ENCODE results near the gene GPC5.

GPC5 gene

DNA sequence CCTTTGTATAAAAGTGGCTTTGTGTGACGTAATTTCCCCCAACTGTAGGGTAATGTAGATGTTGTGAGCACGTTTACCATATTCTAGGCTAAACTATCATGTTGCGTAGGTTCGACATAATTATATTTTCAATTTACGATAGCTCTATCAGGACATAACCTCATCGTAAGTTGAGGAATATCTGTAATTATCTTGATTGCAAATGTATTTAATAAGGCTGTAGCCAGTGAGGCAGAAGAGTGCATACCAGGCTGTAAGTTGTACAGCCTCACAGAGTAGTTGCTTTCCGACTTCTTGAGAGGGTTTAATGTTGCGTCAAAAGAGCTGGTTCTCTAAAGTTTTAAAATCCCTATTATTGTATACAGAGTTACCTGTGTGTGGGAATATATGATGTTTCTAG lies 988.8 kb downstream of the GPC5 start:
- no peak for DNase-seq (ENCODE audit: low spot score)

DNA sequence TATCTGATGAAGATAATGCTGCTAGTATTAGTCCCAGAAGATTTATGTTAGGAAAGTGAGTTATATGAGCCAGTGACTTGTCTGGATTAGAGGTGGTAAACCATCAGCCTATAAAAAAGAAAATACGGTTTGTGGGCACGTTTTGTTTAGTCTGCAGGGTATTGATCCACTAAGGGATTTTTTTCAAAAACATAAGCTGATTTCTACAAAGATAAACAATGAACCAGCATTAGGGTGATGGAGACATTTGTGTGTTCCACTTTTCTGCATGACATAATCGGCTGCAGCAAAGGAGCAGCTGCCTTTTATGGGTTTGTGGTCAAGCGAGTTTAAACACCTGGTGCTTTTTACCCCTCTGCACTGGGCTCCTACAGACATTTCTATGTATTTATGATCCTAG lies 991.8 kb downstream of the GPC5 start:
- DNase-seq (ENCODE audit: low spot score) = no peak

DNA sequence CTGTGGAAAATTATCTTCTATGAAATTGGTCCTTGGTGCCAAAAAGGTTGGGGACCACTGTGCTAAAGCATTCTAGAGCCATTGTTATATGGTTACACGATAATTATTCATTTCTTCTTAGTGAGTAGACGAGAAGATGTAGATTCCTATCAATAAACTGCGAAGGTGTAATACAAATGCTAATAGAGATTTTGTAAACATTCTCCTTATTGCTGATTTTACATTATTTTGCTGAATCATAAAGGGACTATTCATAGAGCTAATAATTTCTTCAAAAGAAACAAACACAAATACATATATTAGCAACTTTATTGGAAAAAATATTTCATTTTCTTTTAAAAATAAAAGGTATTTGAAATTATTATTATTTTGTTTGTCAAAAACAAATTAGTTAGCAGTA lies 1005.2 kb downstream of the GPC5 start:
- no peak for DNase-seq (ENCODE audit: low spot score)

DNA sequence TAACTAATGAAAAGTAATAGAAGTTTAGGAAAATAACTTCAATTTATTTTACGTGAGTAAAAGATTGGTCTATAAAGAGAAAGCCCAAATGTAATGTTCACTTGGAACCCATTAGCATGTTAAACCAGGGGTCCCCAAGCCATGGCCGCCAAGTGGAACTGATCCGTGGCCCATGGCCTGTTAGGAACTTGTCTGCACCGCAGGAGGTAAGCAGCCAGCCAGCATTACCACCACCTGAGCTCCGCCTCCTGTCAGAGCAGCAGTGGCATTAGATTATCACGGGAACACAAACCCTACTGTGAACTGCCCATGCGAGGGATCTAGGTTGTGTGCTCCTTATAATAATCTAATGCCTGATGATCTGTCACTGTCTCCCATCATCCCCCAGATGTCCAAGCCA lies 1009.4 kb downstream of the GPC5 start:
- DNase-seq (ENCODE audit: low spot score) = no peak

DNA sequence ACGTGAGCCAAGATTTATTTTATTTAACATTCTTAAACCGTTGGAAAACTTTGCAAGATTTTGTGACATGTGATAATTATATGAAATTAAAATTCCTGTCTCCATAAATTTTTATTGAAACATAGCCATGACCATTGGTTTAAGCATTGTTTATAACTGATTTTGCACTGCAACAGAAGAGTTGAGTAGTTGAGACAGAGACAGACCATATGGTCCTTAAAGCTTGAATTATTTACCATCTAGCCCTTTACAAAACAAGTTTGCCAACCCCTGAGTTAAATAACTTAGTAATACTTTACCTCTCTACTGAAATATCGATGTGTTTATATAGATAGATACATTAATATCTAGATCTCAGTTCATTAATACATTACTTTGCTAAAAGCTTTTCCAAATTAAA lies 1014.1 kb downstream of the GPC5 start:
- no peak for DNase-seq (ENCODE audit: low spot score)

DNA sequence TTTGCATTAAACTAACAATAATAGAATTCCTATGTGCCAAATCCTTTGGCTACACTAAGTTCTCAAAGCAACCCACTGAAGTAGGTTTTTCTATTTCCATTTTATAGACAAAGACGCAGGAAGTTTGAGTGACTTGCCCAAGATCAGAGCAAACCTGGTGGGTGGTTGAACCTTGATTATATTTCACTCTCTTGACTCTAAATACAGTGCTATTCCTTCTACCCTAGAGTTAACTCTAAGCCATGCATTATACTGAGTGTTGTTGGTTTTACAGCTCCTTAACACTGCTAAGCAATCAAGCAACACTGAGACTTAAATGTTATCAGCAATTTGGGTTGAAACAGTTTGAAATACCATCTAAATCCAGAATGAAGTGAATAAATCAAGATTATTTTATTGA lies 1014.6 kb downstream of the GPC5 start:
- peak; percentile 1 for DNase-seq (ENCODE audit: low spot score)

DNA sequence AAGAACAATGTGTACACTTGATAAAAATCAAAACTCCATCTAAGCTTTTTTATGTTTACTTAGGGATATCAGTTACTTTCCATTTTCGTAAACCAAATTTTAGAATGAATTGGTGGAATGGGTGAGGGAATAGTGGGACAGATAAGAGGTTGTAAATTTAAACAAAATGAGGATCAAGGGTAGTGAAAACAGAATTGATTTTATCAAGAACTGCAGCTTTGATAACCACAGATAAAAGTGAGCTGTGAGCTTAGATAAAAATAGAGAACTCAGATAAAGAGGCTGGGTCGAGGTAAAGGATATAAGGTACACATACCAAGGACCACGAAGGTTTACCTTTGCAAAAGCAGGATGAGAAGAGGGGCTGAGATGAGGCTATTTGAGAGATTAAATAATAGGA lies 1015.0 kb downstream of the GPC5 start:
- DNase-seq (ENCODE audit: low spot score) = no peak

DNA sequence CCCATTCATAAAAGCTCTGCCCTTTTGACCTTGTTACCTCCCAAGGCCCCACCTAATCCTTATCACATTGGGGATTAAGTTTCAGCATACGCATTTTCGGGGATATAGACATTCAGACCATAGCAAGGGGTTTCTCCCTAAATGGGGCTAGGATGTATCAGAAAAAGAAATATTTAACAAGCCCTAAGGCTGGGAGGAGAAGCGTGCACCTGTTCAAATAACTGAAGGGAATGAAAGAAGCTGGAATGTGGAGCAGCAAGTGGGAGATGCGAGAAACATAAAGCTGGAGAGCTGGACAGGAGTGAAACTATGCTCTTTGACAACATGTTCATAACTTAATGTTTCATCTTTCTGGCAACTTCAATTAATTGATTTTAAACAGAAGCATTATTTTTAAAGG lies 1016.4 kb downstream of the GPC5 start:
- no peak for DNase-seq (ENCODE audit: low spot score)

DNA sequence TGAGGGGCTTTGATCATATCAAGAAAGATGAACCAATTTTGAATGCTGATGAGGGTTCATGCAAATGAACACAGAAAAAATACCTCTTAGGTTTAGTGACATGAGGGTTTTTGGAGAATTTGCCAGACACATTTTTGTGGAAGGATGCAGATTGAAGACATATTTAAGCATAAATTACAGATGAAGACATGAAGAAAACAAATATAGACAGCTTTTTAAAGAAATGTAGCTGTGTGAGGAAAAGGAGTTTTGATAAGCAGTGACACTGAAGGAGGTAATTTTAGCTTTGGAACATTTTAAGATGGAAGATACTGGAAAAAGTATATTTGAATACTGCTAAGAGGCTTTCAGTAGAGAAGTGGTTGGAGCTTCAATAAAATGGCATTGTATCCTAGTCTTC lies 1017.4 kb downstream of the GPC5 start:
- no peak for DNase-seq (ENCODE audit: low spot score)

DNA sequence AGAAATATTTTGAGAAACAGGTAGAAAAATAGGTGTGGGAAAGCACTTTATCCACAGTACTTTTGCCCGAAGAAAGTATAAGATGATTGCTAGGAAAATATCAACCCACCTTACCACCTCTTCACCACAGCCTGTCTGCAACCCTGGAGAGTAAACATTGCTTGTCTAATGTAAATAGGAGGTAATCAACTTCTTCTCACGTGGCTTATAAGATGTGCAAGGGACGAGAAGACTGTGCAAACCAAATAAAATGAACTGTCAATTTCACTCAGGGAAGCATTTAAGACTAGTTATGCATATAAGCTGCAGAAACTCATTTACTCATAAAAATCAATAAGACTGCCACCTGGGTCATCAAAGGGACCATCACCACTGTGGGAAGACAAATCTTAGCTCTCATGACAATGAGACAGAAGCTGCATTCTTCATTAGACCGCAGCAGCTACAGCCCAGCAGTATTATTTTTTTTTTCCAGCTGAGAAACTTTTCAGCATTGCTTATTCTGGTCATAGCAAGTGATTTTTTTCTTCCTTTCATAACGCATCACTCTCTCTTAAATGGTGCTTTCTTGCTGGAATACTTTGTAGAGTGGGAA lies 1020.5 kb downstream of the GPC5 start:
- no peak for DNase-seq (ENCODE audit: low spot score)

DNA sequence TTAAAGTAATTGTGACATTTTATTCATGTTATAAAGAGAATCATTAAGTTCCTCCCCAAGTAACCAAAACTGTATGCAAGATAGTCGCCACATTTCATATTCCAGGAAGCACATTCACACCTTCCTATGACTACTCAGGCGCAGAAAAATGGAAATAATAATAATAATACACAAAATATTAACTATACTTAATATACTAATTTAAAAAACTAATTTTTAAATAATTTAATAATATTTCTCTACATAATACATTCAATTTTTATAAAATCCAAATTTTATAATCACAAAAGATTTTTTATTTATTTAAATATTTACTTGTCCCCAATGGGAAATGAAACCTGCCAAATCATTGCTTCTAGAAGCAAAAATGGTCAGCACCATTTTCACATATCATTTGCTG lies 1030.8 kb downstream of the GPC5 start:
- DNase-seq (ENCODE audit: low spot score) = no peak

DNA sequence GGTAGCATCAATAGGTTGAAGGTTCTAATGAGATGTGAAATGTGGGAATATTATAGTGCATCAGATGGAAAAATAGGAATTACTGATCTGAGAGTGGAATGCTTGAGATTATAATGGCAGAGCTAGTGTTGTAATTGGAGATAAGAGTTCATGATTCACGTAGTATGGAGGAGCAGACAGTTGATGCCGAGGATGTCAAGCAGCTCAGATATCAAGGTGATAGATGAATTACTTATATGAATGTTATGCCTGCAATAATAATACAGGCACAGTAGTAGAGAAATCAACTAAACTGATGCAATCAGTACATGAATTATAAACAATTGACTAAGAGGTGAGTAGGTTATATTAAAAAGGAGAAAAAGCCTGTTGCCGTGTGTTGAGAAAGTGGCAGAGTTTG lies 1035.0 kb downstream of the GPC5 start:
- no peak for DNase-seq (ENCODE audit: low spot score)

DNA sequence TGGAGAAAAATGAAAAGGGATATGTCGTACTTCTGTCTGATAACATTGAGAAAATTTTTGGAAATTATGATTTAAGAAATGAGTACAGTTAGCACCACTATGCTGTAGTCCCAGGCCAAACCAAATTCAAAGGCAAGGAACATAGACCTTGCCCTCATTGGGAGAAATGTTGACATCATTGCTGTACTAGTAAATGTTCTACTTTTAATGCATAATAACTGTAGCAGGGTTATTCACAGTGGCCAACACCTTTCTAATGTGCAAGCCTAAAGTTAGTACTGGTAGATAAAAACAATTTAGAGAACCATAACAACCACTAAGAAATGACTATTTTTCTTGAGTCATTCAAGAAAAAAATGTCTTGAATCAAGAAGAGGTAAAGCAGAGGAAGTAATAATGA lies 1035.5 kb downstream of the GPC5 start:
- no peak for DNase-seq (ENCODE audit: low spot score)

DNA sequence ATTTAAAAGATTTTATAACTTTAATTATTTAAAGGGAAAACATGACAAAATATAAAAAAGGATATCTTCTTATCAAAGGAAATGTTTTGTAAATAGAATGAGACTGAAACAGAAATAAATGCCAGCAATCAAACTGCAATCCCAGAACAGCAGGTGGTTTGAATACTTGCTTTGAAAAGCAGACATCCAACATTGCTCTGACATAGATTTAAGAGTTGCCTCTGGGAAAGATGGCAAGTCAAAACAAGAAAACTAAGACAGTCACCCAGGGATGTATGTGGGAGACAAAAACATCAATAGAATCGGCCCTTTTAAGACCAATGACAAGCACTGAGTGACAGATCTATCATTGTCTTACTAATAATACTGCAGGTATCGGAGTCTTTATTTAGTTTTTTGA lies 1038.5 kb downstream of the GPC5 start:
- no peak for DNase-seq (ENCODE audit: low spot score)

DNA sequence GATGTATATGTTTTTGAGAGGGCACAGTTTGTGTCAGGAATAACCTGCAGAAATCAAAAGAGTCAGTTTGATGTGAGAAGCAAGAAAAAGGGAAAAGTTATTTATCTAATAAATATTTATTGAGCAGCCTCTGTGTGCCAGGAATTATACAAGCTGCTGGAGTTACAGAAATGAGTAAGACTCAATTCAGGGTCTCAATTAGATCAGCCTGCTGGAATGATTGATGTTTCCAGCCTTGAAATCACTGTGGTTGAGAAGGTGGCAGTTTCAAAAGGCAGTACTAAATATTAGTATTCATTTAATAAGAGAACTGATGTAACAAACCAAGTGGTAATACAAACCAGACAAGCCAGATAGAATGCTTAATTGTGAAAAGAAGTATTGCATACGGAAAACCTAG lies 1045.8 kb downstream of the GPC5 start:
- no peak for DNase-seq (ENCODE audit: low spot score)

DNA sequence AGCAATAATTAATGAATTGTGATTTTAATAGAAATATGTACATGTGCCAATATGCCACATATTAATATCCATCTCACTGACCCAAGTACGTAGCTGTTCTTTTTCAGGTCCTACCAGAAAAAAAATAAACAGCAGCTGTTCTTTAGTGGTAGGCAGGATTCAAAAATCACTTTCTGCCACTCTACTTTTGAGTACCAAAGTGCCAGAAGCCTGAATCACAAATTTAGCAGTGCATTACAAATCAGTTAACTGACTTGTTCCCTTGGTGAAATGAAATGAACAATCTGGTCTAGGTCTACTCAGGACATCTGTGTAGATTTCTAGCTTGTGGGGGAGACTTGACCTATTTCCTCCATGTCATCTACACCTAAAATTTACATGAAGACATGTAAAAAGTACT lies 1052.6 kb downstream of the GPC5 start:
- DNase-seq (ENCODE audit: low spot score) = no peak

DNA sequence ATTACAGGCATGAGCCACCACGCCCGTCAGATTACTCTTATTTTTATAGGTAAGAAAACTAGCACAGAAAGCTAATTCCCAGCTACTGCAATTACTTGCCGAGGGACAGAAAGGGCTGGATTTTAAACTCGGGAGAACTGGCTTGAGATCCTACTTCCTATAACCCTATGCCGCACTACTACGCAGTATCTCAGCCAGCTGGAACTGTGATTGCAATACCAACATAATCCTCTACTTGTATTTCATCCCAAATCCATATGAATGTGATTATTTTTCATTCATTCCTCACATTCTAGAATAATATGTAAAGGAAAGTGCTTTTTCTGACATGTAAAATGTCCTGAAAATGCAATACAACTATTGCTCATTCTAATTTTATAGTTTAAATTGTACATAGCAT lies 1054.4 kb downstream of the GPC5 start:
- no peak for DNase-seq (ENCODE audit: low spot score)

DNA sequence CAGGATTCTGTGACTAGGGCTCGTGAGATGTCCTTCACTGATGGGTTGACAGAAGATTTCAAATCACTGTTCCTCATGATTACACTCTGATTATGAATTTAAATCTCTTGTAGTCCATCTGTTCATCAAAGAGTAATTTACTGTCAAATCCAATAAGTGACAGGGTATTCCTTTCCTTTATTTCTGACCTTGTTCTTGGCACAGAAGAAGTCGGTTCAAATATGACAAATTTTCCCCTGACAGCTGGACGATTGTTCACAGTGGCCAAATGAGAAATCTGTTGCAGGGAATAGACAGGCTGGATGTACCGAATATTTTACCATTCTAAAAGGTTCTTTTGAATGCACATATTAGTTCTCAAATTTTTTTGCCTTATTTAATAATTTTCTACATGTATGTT lies 1060.9 kb downstream of the GPC5 start:
- DNase-seq (ENCODE audit: low spot score) = no peak

DNA sequence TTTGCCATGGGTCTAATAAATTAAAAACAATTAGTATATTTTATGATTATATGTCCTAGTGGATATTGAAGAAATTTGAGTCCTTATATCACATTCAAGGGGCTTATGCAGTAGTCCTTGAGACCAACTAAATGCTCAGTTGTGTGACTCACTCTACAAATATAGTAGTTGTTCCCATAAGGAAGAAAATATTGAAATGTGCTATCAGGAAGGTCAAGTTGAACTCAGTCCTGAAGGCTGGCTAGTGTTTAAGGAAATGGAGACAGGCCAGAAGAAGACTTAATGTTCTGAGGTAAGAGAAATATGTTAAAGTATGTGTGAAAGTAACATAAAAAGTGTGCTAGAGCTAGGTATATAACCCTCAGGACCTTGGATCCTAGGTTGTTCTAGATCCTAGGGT lies 1062.1 kb downstream of the GPC5 start:
- DNase-seq (ENCODE audit: low spot score) = no peak

DNA sequence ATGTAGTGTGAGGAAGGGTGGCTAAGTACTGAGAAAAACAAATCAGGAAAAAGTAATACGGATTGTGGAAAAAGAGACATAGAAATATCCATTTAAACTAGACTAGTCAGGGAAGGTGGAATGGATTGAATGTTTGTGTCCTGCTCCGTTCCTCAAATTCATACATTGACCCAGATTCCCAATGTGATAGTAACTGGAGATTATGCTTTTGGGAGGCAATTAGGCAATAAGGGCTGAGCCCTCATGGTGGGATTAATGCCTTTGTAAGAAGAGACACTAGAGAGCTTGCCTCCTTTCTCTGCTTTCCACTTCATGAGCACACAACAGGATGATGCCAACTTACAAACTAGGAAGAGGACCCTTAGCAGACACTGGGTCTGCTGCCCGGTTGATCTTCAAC lies 1063.0 kb downstream of the GPC5 start:
- no peak for DNase-seq (ENCODE audit: low spot score)

DNA sequence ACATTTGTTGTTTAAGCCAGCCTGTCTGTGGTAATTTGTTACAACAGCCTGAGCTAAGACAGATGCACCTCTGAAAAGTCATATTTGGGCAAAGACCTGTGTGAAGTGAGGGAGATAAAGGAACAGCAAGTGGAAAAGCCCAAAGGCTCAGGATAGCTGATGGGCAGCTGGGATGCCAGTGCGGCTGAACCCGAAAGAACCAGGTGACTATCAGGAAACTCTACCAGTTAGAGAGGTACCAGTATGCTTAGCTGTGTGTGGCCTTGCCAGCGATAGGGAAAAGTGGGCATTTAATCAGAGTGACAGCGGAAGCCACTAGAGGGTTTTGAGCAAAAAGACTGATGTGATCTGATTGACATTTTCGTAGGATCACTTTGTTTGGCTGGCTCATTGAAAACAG lies 1063.4 kb downstream of the GPC5 start:
- no peak for DNase-seq (ENCODE audit: low spot score)

DNA sequence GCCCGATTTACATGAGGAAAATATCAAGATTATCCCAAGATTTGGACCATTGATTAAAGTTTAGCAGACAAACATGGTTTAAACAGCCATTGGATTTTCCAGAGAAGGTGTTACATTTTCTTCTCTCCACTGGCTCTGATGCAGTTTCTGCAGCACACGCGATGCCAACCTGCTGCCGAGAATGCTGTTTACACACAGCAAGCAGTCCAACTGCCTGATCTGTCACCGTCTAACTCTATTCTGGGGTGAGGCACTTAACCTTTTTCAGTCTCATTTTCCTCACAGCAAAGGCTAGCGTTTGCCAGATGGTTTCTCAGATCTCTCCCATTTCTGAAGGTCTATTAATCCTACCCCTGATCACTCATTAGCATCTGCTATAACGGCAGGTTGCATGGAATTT lies 1064.7 kb downstream of the GPC5 start:
- DNase-seq (ENCODE audit: low spot score) = no peak

DNA sequence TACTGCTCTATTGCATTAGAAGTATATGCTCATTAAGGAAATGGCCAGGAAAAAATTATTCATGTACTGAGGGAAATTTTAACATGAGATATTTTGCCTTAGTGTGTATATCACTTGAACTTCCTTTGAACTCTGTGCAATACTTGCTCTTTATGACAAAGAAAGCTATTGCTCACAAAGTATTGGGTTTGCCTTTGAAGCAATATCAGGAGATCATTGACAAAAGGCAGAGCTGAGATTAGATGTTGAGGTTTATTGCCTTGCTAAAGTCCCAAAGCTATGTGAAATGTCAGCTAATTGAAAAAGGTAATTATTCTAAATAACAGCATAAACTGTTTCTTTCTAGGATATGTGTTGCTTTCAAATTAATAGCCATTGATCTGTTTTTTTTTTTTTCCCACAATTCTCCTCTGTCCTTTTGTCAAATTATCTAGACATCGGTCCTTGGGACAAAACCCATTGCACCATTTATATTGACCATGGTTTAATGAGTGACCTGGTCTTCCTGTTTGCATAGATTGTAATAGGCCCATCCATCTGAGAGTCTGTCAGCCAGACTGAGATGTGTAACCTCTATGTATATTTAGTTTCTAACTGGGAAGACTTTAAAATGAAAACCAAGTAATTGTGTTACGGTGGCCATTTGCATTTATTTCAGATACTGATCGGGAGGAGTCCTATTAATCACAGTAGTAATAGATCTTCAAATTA lies 1075.5 kb downstream of the GPC5 start:
- DNase-seq (ENCODE audit: low spot score) = no peak

DNA sequence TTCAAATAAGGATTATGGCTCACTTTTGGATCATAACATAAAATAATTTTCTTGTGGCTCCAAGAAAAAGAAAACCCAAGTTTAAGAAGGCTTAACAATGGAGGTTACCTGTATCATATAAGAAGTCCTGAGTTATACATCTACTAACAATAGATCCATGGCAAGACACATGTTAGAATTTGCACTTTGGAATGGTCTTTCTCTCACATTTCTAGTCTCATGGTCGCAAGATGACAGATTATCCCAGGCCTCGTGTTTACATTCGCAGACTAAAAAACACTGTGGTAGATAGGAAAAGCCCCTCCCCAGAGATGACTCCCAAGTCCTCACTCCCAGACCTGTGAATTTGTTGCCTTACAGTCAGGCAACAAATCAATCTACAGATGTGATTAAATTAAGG lies 1082.0 kb downstream of the GPC5 start:
- no peak for DNase-seq (ENCODE audit: low spot score)

Measured in putamen (tissue), 1 donor.